Spleen (tissue), 11 donors: ENCODE data around the gene MIEF1. TPM values are rescaled to one million over a fixed set of nuclear protein-coding genes. Genes with fewer than 3 reads are reported as not detected.

Experiments
- DNase-seq: peaks from one replicate; pipeline ENCODE4 v3.0.0-alpha.2; 2020
- H3K27ac ChIP-seq, 8 donors: fragments of 200-600 bp; sonication (generic) in 7 of 8; 1 replicate in 4 of 8; 2 replicates in 4 of 8; pipeline versions ENCODE4 v1.5.0 to v1.8.0; 2016 to 2021; ENCODE audit warnings: inconsistent platforms in 4 of 8, mild to moderate bottlenecking in 4 of 8, moderate library complexity in 1 of 8
- H3K27me3 ChIP-seq, 7 donors: fragments of 200-600 bp; sonication (generic) in 6 of 7; replicated peaks in 1 of 7; 1 replicate in 4 of 7; 2 replicates in 3 of 7; pipeline versions ENCODE4 v1.5.0 to v1.8.0; 2016 to 2021; ENCODE audit warnings: inconsistent platforms in 3 of 7, mild to moderate bottlenecking in 1 of 7
- H3K36me3 ChIP-seq, 6 donors: fragments of 200-600 bp; sonication (generic) in 5 of 6; 1 replicate in 4 of 6; 2 replicates in 2 of 6; pipeline versions ENCODE4 v1.5.0 to v1.8.0; 2016 to 2021; ENCODE audit warnings: inconsistent platforms in 2 of 6
- H3K4me1 ChIP-seq, 6 donors: fragments of 200-600 bp; sonication (generic) in 5 of 6; 1 replicate in 3 of 6; 2 replicates in 3 of 6; pipeline versions ENCODE4 v1.5.0 to v1.8.0; 2016 to 2021; ENCODE audit warnings: inconsistent platforms in 3 of 6
- H3K4me3 ChIP-seq, 8 donors: fragments of 200-600 bp; sonication (generic) in 7 of 8; 1 replicate in 4 of 8; 2 replicates in 4 of 8; pipeline versions ENCODE4 v1.5.0 to v1.8.0; 2016 to 2021; ENCODE audit warnings: inconsistent platforms in 4 of 8, mild to moderate bottlenecking in 4 of 8, moderate library complexity in 2 of 8
- H3K9me3 ChIP-seq, 8 donors: fragments of 200-600 bp; sonication (generic) in 7 of 8; 1 replicate in 4 of 8; 2 replicates in 4 of 8; pipeline versions ENCODE4 v1.5.0 to v1.8.0; 2016 to 2021; ENCODE audit warnings: inconsistent platforms in 4 of 8
- POLR2A ChIP-seq, 3 donors: fragments of 450-650 bp; IDR thresholded peaks; one replicate each; pipeline ENCODE4 v1.5.1; 2017; ENCODE audit warnings: antibody characterized with exemption in 3 of 3, mild to moderate bottlenecking in 1 of 3
- POLR2AphosphoS5 ChIP-seq, 3 donors: sonication (generic); formaldehyde crosslinking; IDR thresholded peaks; one replicate each; pipeline ENCODE4 v1.5.1; 2017; ENCODE audit warnings: antibody characterized with exemption in 3 of 3
- WGBS, 5 donors: extraction: QIAGEN DNeasy Blood & Tissue Kit in 3 of 5; methylation state at CpG; one replicate each; pipeline versions ENCODE4 v1.1.5 to v1.1.7; 2013 to 2018; 5-methylcytosine and 5-hydroxymethylcytosine counted together
- intact Hi-C: fragments of 100-400 bp; cut with DNase I; formaldehyde crosslinking; loops from one replicate; pipeline ENCODE4 v1.15.0; 2023; ENCODE audit warnings: low total_unique reads
- polyA plus RNA-seq, 3 donors: library from polyadenylated mRNA; stranded (reverse); fragments of 200-250 nt; gene quantifications; one replicate each; pipeline ENCODE4 v1.2.1, GENCODE V29; 2013
- total RNA-seq, 7 donors: library from RNA; depleted of rRNA in 3 of 7; stranded (reverse); fragments of >200 nt in 3 of 7; fragmentation: NEBNext Ultra II Directional in 4 of 7; extraction: Animal tissue kit (Norgen Biotek cat#: 25700) in 4 of 7; gene quantifications; one replicate each; pipeline versions ENCODE4 v1.1.0 to v1.2.1, GENCODE V29; 2016 to 2021
- TF ChIP-seq, protein P1 (sequence below), 11 experiments: fragments of 200-600 bp in 7 of 11; fragments of 450-650 bp in 4 of 11; sonication (generic) in 4 of 11; IDR thresholded peaks in 8 of 11; conservative IDR thresholded peaks in 3 of 11; 1 replicate in 7 of 11; 2 replicates in 4 of 11; pipeline versions ENCODE4 v1.4.0 to v1.8.0; 2016 to 2021; ENCODE audit warnings: antibody characterized with exemption in 11 of 11, inconsistent platforms in 4 of 11, mild to moderate bottlenecking in 1 of 11
- donor health status: healthy with polysubstance abuse.
- donor health status: DM: no; HTN: no; CAD: no; lungs with moderate emphysema.
- donor health status: DM: no; HTN: no; CAD: no.
- donor health status: Bipolar disorder and iron deficiency.
- donor health status: healthy.
- donor health status: DM: no; HTN: no; CAD: no.
- donor health status: DM: yes; HTN: yes; CAD: no.

Gene MIEF1
- total and polyA plus RNA-seq, 10 donors = 5.8 to 31.4 (median 25.9) TPM

DNA sequence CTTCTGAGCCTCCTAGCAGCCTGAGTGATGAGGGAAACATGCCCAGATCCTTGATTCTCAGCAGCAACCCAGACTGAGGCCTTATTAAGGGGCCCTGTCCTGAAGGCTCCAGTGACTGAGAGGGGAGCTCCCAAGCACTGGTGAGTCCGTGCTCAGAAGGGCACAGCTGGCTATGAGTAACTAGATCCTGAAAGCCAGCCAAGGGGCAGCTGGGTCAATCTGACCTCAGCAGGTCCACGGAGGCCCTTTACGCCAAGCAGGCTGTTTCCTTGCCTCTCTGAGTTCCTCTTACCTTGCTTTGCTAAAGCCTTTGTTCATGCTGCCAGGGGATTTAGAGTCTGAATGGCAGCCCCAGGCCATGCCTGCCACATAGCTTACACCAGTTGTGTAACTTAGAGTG is 19.3 kb upstream of the MIEF1 start:
- 74 to 84% (median 77%) methylated on average over 3 of the region's 3 CpGs for WGBS, 5 donors
- no peaks in the 10 kb centered on the region for H3K9me3 ChIP-seq
- H3K27me3 ChIP-seq = no peaks in the 10 kb centered on the region
- DNase-seq = no peak
- no peak overlapping the region for H3K27ac ChIP-seq
- no peaks in the 10 kb centered on the region for H3K4me1 ChIP-seq
- TF ChIP-seq POLR2A (IDR thresholded peaks at IDR 0.05) (no peak), POLR2AphosphoS5 (IDR thresholded peaks at IDR 0.05) (no peak)
- TF ChIP-seq, protein P1, sequence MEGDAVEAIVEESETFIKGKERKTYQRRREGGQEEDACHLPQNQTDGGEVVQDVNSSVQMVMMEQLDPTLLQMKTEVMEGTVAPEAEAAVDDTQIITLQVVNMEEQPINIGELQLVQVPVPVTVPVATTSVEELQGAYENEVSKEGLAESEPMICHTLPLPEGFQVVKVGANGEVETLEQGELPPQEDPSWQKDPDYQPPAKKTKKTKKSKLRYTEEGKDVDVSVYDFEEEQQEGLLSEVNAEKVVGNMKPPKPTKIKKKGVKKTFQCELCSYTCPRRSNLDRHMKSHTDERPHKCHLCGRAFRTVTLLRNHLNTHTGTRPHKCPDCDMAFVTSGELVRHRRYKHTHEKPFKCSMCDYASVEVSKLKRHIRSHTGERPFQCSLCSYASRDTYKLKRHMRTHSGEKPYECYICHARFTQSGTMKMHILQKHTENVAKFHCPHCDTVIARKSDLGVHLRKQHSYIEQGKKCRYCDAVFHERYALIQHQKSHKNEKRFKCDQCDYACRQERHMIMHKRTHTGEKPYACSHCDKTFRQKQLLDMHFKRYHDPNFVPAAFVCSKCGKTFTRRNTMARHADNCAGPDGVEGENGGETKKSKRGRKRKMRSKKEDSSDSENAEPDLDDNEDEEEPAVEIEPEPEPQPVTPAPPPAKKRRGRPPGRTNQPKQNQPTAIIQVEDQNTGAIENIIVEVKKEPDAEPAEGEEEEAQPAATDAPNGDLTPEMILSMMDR (IDR thresholded peaks at IDR 0.05 in 8 of 11, conservative IDR thresholded peaks at IDR 0.05 in 3 of 11) = no peak
- H3K4me3 ChIP-seq = no peak overlapping the region
- intact Hi-C loops = no loop called here
- peaks cover 0 to 11% (median 2%) of the 10 kb centered on the region in 6 donors for H3K36me3 ChIP-seq

DNA sequence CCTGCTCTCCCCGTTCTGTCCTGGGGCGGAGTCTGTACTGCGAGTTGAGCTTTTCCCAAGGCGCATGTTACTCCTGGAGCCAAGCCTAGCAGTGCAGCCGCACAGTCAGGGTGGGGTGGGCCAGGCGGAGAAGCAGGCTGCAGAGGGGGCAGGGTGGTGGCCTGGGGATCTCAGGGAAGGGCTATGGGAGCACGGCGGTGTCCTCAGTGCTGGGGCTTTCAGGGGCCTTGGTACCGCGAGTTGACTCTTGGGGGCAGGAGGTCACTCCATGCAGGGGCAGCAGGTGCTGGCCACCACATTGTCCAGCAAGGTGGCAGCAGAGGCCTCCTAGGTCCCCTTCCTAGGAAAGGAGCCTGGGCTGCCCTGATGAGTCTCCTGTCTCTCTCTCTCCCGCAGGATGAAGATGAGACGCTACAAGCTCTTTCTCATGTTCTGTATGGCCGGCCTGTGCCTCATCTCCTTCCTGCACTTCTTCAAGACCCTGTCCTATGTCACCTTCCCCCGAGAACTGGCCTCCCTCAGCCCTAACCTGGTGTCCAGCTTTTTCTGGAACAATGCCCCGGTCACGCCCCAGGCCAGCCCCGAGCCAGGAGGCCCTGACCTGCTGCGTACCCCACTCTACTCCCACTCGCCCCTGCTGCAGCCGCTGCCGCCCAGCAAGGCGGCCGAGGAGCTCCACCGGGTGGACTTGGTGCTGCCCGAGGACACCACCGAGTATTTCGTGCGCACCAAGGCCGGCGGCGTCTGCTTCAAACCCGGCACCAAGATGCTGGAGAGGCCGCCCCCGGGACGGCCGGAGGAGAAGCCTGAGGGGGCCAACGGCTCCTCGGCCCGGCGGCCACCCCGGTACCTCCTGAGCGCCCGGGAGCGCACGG is 14.9 kb upstream of the MIEF1 start:
- no peak for TF ChIP-seq POLR2AphosphoS5 (IDR thresholded peaks at IDR 0.05)
- no peak for TF ChIP-seq POLR2A (IDR thresholded peaks at IDR 0.05)
- TF ChIP-seq, protein P1 (IDR thresholded peaks at IDR 0.05 in 8 of 11, conservative IDR thresholded peaks at IDR 0.05 in 3 of 11) = no peak
- Histone ChIP-seq H3K27me3 (no peaks in the 10 kb centered on the region), H3K27ac (no peak overlapping the region), H3K4me3 (no peak overlapping the region), H3K36me3 (peaks cover 0 to 19% (median 4%) of the 10 kb centered on the region in 6 donors), H3K4me1 (peaks cover 6 to 16% (median 11%) of the 10 kb centered on the region in 6 donors), H3K9me3 (no peaks in the 10 kb centered on the region)
- intact Hi-C loops = no loop called here
- DNase-seq = no peak
- WGBS, 5 donors = 88 to 96% (median 93%) methylated on average over 30 to 45 of the region's 45 CpGs

DNA sequence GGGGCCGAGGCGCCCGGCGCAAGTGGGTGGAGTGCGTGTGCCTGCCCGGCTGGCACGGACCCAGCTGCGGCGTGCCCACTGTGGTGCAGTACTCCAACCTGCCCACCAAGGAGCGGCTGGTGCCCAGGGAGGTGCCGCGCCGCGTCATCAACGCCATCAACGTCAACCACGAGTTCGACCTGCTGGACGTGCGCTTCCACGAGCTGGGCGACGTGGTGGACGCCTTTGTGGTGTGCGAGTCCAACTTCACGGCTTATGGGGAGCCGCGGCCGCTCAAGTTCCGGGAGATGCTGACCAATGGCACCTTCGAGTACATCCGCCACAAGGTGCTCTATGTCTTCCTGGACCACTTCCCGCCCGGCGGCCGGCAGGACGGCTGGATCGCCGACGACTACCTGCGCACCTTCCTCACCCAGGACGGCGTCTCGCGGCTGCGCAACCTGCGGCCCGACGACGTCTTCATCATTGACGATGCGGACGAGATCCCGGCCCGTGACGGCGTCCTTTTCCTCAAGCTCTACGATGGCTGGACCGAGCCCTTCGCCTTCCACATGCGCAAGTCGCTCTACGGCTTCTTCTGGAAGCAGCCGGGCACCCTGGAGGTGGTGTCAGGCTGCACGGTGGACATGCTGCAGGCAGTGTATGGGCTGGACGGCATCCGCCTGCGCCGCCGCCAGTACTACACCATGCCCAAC is 14.1 kb upstream of the MIEF1 start:
- no peaks in the 10 kb centered on the region for H3K9me3 ChIP-seq
- peaks cover 0 to 19% (median 4%) of the 10 kb centered on the region in 6 donors for H3K36me3 ChIP-seq
- TF ChIP-seq, protein P1 (IDR thresholded peaks at IDR 0.05 in 8 of 11, conservative IDR thresholded peaks at IDR 0.05 in 3 of 11) = no peak
- TF ChIP-seq POLR2AphosphoS5 (IDR thresholded peaks at IDR 0.05) (no peak), POLR2A (IDR thresholded peaks at IDR 0.05) (no peak)
- H3K27ac ChIP-seq = no peak overlapping the region
- intact Hi-C loops = no loop called here
- H3K4me3 ChIP-seq = no peak overlapping the region
- H3K4me1 ChIP-seq = peaks cover 6 to 17% (median 11%) of the 10 kb centered on the region in 6 donors
- H3K27me3 ChIP-seq = no peaks in the 10 kb centered on the region
- no peak for DNase-seq
- WGBS, 5 donors = 97 to 99% (median 97%) methylated on average over 45 to 70 of the region's 70 CpGs
